Osteocyte (in vitro differentiated cells): Measurements from ENCODE around the gene BCAR3. TPM values are rescaled to one million over a fixed set of nuclear protein-coding genes. Genes with fewer than 3 reads are reported as not detected.

Experiments
- DNase-seq: peaks from one replicate; pipeline ENCODE4 v3.0.0; 2021; ENCODE audit warnings: mixed read lengths; ENCODE audit not compliant: unreplicated experiment; ENCODE audit errors: extremely low spot score
- H3K27ac Mint-ChIP-seq: one replicate; pipeline ENCODE4 v1.8.0; 2021; ENCODE audit warnings: mild to moderate bottlenecking, mixed read lengths; ENCODE audit not compliant: unreplicated experiment
- H3K27me3 Mint-ChIP-seq: one replicate; pipeline ENCODE4 v1.8.0; 2021; ENCODE audit warnings: mixed read lengths; ENCODE audit not compliant: unreplicated experiment
- H3K36me3 Mint-ChIP-seq: one replicate; pipeline ENCODE4 v1.8.0; 2021; ENCODE audit warnings: mixed read lengths; ENCODE audit not compliant: unreplicated experiment
- H3K4me1 Mint-ChIP-seq: one replicate; pipeline ENCODE4 v1.8.0; 2021; ENCODE audit warnings: mixed read lengths; ENCODE audit not compliant: unreplicated experiment
- H3K4me3 Mint-ChIP-seq: one replicate; pipeline ENCODE4 v1.8.0; 2021; ENCODE audit warnings: mild to moderate bottlenecking, moderate library complexity, mixed read lengths; ENCODE audit not compliant: unreplicated experiment
- H3K9me3 Mint-ChIP-seq: one replicate; pipeline ENCODE4 v1.8.0; 2021; ENCODE audit warnings: mixed read lengths; ENCODE audit not compliant: unreplicated experiment
- total RNA-seq: library from RNA; stranded (reverse); gene quantifications from 2 replicates; pipeline ENCODE4 v1.2.1, GENCODE V29; 2021
- TF ChIP-seq, protein P1 (sequence below): fragments of 200-600 bp; sonication (generic); IDR thresholded peaks from 2 replicates; pipeline ENCODE4 v1.5.0; 2021; ENCODE audit warnings: antibody characterized with exemption, mild to moderate bottlenecking, moderate library complexity

BCAR3 gene
- total RNA-seq, 1 donor from 2014 or later = 8.8 TPM

DNA sequence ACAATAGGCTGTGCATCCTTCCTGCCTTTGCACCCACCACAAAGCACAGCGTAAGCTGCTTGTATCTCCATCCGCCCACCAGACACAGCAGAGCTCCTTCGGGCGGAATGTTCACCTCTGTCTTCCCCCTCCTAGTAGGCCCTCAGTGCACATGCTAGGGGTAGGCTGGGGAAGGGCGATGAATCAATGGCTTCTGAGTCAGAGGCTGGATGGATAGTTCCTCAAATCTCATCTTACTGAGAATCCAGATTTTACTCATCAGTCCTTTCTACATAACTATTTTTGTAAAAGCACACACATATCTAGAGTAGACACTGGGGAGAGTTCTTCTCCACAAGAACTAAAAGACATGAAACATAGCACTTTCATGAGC lies 73.8 kb downstream of the BCAR3 start:
- TF ChIP-seq, protein P1, sequence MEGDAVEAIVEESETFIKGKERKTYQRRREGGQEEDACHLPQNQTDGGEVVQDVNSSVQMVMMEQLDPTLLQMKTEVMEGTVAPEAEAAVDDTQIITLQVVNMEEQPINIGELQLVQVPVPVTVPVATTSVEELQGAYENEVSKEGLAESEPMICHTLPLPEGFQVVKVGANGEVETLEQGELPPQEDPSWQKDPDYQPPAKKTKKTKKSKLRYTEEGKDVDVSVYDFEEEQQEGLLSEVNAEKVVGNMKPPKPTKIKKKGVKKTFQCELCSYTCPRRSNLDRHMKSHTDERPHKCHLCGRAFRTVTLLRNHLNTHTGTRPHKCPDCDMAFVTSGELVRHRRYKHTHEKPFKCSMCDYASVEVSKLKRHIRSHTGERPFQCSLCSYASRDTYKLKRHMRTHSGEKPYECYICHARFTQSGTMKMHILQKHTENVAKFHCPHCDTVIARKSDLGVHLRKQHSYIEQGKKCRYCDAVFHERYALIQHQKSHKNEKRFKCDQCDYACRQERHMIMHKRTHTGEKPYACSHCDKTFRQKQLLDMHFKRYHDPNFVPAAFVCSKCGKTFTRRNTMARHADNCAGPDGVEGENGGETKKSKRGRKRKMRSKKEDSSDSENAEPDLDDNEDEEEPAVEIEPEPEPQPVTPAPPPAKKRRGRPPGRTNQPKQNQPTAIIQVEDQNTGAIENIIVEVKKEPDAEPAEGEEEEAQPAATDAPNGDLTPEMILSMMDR = no peak
- Mint-ChIP-seq H3K27me3 (no peaks in the 10 kb centered on the region), H3K27ac (peak overlapping the region; percentile 80), H3K36me3 (no peaks in the 10 kb centered on the region), H3K4me3 (no peak overlapping the region), H3K9me3 (no peaks in the 10 kb centered on the region), H3K4me1 (peaks cover 73% of the 10 kb centered on the region)
- no peak for DNase-seq

DNA sequence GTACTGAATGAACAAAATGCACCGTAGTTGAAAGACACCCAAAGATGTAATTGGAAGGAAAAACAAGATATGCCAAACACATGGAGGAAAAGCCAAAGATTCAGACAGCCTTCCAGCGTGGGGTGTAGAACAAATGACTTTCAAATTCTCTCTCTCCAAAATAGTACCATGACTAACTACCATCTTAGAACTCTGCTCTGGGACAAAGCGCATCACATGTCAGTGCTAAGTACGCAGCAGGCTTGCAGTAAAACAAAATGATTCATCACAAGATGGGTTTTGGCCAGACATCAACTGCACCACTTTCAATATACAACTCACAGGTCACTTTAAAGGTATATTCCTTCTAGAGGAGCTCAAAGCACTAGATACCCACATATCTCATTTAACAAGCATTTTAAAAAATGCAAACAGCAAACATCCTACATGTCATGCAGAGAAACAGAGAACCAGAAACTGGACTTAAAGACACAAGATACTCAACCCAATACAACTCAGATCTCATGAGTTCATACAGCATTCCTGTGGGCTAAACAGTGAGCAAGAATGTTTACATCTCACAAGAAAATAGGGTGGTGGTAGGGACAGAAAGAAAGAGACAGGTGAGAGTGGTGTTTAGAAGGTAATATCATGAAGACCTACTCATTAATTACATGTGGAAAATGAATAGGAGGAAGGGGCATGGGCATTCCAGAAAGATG lies 75.7 kb downstream of the BCAR3 start:
- DNase-seq = no peak
- Mint-ChIP-seq H3K27me3 (no peaks in the 10 kb centered on the region), H3K4me1 (peaks cover 55% of the 10 kb centered on the region), H3K27ac (no peak overlapping the region), H3K36me3 (peaks cover 3% of the 10 kb centered on the region), H3K9me3 (no peaks in the 10 kb centered on the region), H3K4me3 (no peak overlapping the region)
- TF ChIP-seq, protein P1 = no peak

DNA sequence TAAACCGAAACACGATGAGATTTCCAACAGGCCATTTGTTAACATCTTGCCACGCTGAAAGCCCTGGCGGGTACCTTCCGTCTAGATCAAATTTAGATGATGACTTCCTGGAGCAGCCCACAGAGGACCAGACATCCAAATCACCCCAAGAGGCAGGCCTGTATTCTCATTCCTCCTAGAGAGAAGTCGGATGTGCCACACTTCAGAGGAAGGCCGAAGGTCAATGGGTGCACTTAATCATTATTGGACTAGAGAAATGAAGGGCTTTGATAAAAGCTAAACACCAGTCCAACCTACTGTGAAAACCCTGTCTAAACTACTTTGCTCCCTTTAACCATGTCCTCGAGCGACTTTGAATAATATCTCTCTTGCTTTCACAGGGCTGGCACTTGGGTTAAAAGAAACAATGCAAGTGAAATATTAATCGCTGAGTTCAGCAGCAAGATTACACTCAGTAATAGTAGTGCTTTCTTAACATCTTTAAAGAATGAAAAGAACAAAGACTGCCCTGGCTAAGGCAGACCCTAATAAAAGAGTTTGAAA lies 76.5 kb downstream of the BCAR3 start:
- TF ChIP-seq, protein P1 = no peak
- Mint-ChIP-seq H3K4me3 (no peak overlapping the region), H3K4me1 (peaks cover 56% of the 10 kb centered on the region), H3K27ac (peak overlapping the region; percentile 3), H3K9me3 (no peaks in the 10 kb centered on the region), H3K27me3 (no peaks in the 10 kb centered on the region), H3K36me3 (peaks cover 3% of the 10 kb centered on the region)
- DNase-seq = no peak

DNA sequence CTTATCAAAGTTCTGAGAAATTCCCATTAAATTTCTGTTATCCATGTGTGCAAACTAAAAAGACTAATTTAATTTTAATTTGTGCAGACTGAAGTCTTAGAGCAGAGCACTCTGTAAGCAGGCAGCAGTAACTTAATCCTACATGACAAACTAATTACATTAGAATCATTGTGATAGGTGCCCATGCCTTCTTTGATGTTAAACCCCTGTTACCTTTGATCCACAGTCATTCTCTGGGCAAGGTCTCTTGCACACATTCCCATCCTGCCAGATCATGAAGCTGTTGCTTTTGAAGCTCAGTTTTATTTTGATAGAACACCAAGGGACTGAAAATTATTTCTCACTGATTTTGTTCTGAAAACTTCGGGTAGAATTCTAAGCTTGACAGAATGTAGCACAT lies 77.2 kb downstream of the BCAR3 start:
- peaks cover 55% of the 10 kb centered on the region for H3K4me1 Mint-ChIP-seq

DNA sequence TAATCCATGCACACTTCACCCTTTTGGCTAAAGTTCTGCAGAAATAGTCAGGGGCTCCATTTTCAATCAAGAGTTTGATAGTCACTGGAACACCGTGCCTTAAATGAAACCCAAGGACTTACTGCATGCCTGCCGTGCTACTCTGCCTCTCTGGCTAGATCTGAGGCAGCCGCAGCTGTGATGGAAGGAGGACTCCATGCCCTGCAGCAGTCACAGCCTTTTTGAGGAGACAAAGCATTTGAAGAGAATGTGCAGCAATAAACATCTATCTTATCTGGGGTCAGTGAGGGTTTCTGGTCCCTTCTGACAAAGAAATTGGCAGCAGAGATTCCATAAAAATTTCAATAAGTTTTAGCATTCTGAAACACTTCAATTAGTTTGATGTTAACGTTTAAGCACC lies 78.0 kb downstream of the BCAR3 start:
- no peak overlapping the region for H3K27ac Mint-ChIP-seq
- peaks cover 3% of the 10 kb centered on the region for H3K36me3 Mint-ChIP-seq
- TF ChIP-seq, protein P1 = no peak
- DNase-seq = no peak
- H3K4me1 Mint-ChIP-seq = peaks cover 51% of the 10 kb centered on the region
- no peak overlapping the region for H3K4me3 Mint-ChIP-seq
- H3K9me3 Mint-ChIP-seq = no peaks in the 10 kb centered on the region
- no peaks in the 10 kb centered on the region for H3K27me3 Mint-ChIP-seq

More for the DNA sequence above, 77.2 kb downstream of the BCAR3 start:
- no peak for DNase-seq
- TF ChIP-seq, protein P1 = no peak
- H3K27ac Mint-ChIP-seq = no peak overlapping the region
- no peak overlapping the region for H3K4me3 Mint-ChIP-seq
- no peaks in the 10 kb centered on the region for H3K27me3 Mint-ChIP-seq
- H3K36me3 Mint-ChIP-seq = peaks cover 3% of the 10 kb centered on the region
- H3K9me3 Mint-ChIP-seq = no peaks in the 10 kb centered on the region
